Epithelial cell of proximal tubule (primary cell): Measurements from ENCODE around the gene RBL2. TPM values are rescaled to one million over a fixed set of nuclear protein-coding genes. Genes with fewer than 3 reads are reported as not detected.
"Not testable (repeated sequence)": the region's sequence is repeated elsewhere in the genome, so short reads cannot be mapped to it uniquely, and the experiment has no call there.

Experiments
- DNase-seq: peaks from one replicate; pipeline ENCODE4 v3.0.0-alpha.2; 2011; ENCODE audit warnings: low read depth
- H3K4me3 ChIP-seq: 2 replicates; pipeline ENCODE4 v1.5.1; 2011; ENCODE audit warnings: low read depth, mild to moderate bottlenecking, low read length
- total RNA-seq: library from RNA; depleted of rRNA; stranded (reverse); fragments of >200 nt; gene quantifications from 2 replicates; pipeline ENCODE4 v1.2.3, GENCODE V29; 2015
- TF ChIP-seq, protein P1 (sequence below): conservative IDR thresholded peaks from 2 replicates; pipeline ENCODE4 v1.5.1; 2012; ENCODE audit warnings: low read depth, mild to moderate bottlenecking, low read length

The RBL2 gene
- total RNA-seq, 1 donor from 2014 or later: 31.1 TPM

DNA sequence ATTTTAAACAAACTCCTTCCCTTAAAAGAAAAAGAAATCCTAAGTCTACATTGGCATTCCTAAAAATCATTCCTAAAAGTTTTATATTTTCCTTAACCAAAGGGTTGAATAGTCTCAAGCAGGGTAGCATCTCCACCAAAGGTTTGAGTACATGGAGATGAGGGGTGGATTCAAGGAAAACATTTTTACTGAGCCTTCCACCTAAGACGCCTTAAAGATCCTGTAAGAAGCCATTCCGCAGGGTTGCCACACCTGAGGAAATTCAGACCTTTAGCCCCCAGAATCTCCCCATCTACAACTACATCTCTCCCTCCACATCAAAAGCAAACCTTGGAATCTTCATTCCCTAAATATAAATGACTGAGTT, 76.4 kb downstream of the RBL2 start:
- DNase-seq: no peak
- H3K4me3 ChIP-seq: no peak overlapping the region
- TF ChIP-seq, protein P1, sequence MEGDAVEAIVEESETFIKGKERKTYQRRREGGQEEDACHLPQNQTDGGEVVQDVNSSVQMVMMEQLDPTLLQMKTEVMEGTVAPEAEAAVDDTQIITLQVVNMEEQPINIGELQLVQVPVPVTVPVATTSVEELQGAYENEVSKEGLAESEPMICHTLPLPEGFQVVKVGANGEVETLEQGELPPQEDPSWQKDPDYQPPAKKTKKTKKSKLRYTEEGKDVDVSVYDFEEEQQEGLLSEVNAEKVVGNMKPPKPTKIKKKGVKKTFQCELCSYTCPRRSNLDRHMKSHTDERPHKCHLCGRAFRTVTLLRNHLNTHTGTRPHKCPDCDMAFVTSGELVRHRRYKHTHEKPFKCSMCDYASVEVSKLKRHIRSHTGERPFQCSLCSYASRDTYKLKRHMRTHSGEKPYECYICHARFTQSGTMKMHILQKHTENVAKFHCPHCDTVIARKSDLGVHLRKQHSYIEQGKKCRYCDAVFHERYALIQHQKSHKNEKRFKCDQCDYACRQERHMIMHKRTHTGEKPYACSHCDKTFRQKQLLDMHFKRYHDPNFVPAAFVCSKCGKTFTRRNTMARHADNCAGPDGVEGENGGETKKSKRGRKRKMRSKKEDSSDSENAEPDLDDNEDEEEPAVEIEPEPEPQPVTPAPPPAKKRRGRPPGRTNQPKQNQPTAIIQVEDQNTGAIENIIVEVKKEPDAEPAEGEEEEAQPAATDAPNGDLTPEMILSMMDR: no peak

DNA sequence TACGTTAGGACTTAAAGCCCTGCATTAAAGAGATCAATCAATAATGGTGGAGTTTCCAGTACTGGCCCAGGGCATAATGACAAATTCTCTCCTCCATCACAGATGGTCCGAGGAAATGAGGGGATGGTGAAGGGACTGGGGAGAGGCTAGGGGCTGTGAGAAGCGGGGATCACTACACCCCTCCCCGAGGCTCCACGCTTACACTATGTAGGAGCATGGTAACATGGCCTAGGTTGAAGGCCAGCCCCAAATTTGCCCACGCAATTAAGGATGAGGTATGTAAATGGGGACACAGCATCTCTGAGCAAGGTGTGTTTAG, 76.8 kb downstream of the RBL2 start:
- TF ChIP-seq, protein P1: no peak
- no peak for DNase-seq
- no peak overlapping the region for H3K4me3 ChIP-seq

DNA sequence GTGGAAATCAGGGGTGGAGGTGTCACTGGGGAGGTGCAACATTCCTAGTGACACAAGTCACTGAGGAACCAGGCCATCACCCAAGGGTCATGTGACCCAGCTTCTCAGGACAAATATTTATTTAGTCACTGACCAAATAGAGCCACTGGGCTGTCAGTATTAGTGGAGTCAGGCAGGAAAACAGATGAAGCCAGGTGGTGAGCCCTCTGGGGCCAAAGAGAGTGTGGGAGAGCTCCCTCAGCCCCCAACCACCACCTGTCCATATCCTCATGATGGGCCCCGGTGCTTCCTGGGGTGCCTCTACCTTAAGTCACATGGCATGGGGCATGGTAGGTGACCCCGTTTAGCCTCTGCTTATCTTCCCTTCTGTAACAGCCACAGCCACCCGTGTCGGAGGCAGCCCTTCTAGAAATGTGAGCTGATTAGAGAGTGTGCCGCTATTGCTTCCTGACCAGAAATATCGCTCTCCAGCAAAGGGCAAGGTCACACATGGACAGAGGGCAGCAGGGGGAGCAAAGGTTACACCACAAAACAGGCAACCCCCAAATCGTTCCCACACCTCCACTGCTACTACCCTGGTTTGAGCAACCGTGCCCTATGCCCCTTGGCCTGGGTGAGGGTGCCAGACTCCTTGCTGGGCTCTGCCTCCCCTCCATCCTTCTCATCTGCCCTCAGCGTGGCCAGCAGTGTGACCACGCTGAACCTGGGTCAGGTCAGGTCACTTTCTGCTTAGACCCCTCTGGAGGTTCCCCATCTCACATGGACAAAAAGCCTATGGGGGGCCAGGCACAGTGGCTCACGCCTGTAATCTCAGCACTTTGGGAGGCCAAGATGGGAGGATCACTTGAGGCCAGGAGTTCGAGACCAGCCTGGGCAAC, 77.4 kb downstream of the RBL2 start:
- no peak for DNase-seq
- H3K4me3 ChIP-seq: no peak overlapping the region
- TF ChIP-seq, protein P1: no peak

DNA sequence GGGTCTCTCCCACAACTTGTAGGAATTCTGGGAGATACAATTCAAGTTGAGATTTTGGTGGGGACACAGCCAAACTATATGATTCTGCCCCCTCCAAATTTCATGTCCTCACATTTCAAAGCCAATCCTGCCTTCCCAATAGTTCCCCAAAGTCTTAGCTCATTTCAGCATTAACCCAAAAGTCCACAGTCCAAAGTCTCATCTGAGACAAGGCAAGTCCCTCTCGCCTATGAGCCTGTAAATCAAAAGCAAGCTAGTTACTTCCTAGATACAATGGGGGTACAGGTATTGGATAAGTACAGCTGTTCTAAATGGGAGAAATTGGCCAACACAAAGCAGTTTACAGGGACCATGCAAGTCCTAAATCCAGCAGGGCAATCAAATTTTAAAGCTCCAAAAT, 78.5 kb downstream of the RBL2 start:
- DNase-seq, H3K4me3 ChIP-seq: not testable (repeated sequence)

DNA sequence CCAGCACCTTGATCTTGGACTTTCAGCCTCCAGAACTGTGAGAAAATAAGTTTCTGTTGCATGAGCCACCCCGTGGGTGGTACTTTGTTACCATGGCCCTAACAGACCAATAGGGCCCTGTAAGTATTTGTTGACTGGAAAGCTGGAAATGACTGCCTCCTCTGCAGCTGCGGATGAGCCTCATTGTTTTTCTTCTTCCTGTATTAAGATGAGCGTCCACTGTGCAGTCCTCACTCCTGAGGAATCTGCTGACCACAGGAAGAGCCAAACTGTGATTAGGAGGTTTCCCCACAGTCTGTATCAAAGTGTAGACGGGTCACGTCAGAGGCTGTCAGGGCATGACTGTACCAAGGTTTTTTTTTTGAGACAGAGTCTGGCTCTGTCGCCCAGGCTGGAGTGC, 81.0 kb downstream of the RBL2 start:
- TF ChIP-seq, protein P1: no peak
- no peak for DNase-seq

DNA sequence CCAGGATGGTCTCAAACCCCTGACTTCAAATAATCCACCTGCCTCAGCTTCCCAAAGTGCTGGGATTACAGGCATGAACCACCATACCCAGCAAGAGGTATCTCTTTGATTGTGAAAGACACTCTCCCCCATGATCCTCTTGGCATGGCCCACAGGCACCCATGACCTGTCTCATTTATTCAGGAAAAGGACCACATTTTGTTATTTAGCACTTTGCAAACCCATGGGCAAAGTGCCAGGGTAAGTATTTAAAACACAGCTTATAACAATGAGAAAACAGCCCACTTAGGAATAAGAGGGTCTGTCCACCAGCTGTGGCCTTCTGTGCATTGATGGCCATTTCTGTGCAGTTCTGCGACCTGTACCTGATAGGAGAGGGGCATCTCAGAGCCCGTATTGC, 81.5 kb downstream of the RBL2 start:
- no peak for DNase-seq
- TF ChIP-seq, protein P1: no peak
- no peak overlapping the region for H3K4me3 ChIP-seq

More for the DNA sequence above, 81.0 kb downstream of the RBL2 start:
- no peak overlapping the region for H3K4me3 ChIP-seq

DNA sequence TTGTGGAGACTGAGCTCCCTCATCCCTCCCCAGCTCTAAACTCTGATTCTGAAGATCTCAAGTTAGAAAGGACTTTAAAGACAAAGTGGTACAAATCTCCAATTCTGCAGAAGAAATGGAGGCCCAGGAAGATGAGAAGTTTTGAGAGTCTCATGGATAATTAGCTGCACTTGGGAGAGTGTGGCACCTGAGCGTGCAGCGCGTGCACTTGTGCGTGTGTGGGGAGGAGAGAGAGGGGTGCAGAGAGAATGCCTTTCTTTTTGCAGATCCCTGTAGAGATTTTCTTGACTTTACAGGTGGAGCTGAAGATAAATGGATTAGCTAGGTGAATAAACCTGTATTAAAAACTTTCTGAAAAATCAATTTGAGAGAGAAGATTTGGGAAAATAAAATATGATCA, 83.6 kb downstream of the RBL2 start:
- TF ChIP-seq, protein P1: no peak
- no peak overlapping the region for H3K4me3 ChIP-seq
- no peak for DNase-seq
